ENCODE results near the gene NPTX2.

DNA sequence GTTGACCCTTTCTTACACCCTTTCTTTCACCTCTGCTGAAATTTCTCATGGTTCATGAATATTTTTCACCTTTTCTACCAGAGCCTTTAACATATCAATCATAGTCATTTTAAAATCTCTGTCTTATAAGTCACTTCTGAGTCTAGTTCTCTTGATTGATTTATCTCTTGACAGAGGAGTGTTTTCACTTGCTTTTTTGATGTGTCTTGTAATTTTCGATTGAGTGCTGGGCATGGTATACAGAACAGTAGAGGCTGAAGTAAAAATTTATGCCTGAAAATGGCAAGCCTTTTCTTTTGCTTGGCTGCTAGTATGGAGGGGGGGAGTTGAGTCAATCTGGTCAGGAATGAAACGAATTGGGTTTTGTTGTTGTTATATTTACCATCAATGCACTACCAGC, 41.2 kb upstream of the NPTX2 start:
- TF ChIP-seq EP300 (IDR thresholded peaks at IDR 0.05; ENCODE audit: borderline replicate concordance in 1 of 2, control insufficient read depth in 1 of 2, low read depth in 2 of 2, low read length in 2 of 2) = no peak
- no peak for TF ChIP-seq FOS (IDR thresholded peaks at IDR 0.05; ENCODE audit: borderline replicate concordance, extremely low read depth, insufficient read length)
- TF ChIP-seq MYC (IDR thresholded peaks at IDR 0.05; ENCODE audit: insufficient read depth, insufficient read length, insufficient replicate concordance, low read length, severe bottlenecking) = no peak
- TF ChIP-seq NR2F1 (conservative IDR thresholded peaks at IDR 0.05) = no peak
- no peak for TF ChIP-seq TARDBP (IDR thresholded peaks at IDR 0.05; ENCODE audit: borderline replicate concordance)
- no peak for TF ChIP-seq RAD51 (IDR thresholded peaks at IDR 0.05)
- TF ChIP-seq SP1 (IDR thresholded peaks at IDR 0.05; ENCODE audit: low read depth, low read length) = no peak
- TF ChIP-seq, protein P1, sequence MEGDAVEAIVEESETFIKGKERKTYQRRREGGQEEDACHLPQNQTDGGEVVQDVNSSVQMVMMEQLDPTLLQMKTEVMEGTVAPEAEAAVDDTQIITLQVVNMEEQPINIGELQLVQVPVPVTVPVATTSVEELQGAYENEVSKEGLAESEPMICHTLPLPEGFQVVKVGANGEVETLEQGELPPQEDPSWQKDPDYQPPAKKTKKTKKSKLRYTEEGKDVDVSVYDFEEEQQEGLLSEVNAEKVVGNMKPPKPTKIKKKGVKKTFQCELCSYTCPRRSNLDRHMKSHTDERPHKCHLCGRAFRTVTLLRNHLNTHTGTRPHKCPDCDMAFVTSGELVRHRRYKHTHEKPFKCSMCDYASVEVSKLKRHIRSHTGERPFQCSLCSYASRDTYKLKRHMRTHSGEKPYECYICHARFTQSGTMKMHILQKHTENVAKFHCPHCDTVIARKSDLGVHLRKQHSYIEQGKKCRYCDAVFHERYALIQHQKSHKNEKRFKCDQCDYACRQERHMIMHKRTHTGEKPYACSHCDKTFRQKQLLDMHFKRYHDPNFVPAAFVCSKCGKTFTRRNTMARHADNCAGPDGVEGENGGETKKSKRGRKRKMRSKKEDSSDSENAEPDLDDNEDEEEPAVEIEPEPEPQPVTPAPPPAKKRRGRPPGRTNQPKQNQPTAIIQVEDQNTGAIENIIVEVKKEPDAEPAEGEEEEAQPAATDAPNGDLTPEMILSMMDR (IDR thresholded peaks at IDR 0.05 in 2 of 3, conservative IDR thresholded peaks at IDR 0.05 in 1 of 3; ENCODE audit: control insufficient read depth in 2 of 3, extremely low read depth in 1 of 3, insufficient read depth in 1 of 3, low read depth in 3 of 3, low read length in 3 of 3) = no peak
- TF ChIP-seq NFIC (IDR thresholded peaks at IDR 0.05; ENCODE audit: low read depth, low read length) = no peak
- TF ChIP-seq FOXM1 (IDR thresholded peaks at IDR 0.05; ENCODE audit: low read depth, low read length) = no peak
- TF ChIP-seq, protein P2, sequence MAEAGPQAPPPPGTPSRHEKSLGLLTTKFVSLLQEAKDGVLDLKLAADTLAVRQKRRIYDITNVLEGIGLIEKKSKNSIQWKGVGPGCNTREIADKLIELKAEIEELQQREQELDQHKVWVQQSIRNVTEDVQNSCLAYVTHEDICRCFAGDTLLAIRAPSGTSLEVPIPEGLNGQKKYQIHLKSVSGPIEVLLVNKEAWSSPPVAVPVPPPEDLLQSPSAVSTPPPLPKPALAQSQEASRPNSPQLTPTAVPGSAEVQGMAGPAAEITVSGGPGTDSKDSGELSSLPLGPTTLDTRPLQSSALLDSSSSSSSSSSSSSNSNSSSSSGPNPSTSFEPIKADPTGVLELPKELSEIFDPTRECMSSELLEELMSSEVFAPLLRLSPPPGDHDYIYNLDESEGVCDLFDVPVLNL (IDR thresholded peaks at IDR 0.05; ENCODE audit: low read depth, low read length) = no peak
